Stomach (tissue), 4 donors: Measurements from ENCODE around the gene SPRY1.

Source experiments
- POLR2A ChIP-seq, 4 donors: fragments of 450-650 bp; IDR thresholded peaks; one replicate each; pipeline ENCODE4 v1.6.1; 2016; ENCODE audit warnings: antibody characterized with exemption in 4 of 4, control low read depth in 2 of 4, mild to moderate bottlenecking in 1 of 4, moderate library complexity in 1 of 4
- TF ChIP-seq, protein P1 (sequence below), 7 experiments: fragments of 450-650 bp in 4 of 7; fragments of 200-600 bp in 3 of 7; sonication (generic) in 3 of 7; IDR thresholded peaks; one replicate each; pipeline ENCODE4 v1.5.1; 2016 to 2019; ENCODE audit warnings: antibody characterized with exemption in 7 of 7, control low read depth in 2 of 7, mild to moderate bottlenecking in 1 of 7

DNA sequence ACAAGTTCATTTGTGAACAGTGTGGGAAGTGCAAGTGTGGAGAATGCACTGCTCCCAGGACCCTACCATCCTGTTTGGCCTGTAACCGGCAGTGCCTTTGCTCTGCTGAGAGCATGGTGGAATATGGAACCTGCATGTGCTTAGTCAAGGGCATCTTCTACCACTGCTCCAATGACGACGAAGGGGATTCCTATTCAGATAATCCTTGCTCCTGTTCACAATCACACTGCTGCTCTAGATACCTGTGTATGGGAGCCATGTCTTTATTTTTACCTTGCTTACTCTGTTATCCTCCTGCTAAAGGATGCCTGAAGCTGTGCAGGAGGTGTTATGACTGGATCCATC, 5.5 kb downstream of the SPRY1 start:
- TF ChIP-seq POLR2A (IDR thresholded peaks at IDR 0.05) = no peak
- TF ChIP-seq, protein P1, sequence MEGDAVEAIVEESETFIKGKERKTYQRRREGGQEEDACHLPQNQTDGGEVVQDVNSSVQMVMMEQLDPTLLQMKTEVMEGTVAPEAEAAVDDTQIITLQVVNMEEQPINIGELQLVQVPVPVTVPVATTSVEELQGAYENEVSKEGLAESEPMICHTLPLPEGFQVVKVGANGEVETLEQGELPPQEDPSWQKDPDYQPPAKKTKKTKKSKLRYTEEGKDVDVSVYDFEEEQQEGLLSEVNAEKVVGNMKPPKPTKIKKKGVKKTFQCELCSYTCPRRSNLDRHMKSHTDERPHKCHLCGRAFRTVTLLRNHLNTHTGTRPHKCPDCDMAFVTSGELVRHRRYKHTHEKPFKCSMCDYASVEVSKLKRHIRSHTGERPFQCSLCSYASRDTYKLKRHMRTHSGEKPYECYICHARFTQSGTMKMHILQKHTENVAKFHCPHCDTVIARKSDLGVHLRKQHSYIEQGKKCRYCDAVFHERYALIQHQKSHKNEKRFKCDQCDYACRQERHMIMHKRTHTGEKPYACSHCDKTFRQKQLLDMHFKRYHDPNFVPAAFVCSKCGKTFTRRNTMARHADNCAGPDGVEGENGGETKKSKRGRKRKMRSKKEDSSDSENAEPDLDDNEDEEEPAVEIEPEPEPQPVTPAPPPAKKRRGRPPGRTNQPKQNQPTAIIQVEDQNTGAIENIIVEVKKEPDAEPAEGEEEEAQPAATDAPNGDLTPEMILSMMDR (IDR thresholded peaks at IDR 0.05) = no peak
